UCSD-AML1 (cell line): ENCODE measurements around the gene TRMT44.
"Not testable (repeated sequence)": the region's sequence is repeated elsewhere in the genome, so short reads cannot be mapped to it uniquely, and the experiment has no call there.

ENCODE experiments used
- DNase-seq: peaks from one replicate; lab custom pipeline; 2025; ENCODE audit not compliant: unreplicated experiment; lab: John Stamatoyannopoulos, UW

TRMT44 gene

DNA sequence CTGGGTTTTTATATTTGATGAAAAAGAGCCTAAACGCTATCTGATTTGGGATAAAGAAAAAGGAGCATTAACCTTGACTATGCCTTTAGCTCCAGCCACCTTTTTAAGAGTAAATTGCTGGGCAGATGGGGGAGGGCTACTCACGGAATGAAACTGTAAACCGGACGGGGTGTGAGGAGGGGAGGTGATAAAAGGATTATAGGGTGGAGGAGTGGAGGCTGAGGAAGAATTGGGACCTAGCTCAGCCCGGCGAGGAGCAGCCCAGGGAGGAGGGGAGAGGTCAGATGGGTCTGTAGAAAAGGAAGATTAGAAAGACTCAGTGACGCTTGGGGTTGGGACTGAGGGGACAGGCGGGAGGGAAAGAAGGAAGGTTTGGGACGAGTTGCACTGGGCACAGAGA, 46.1 kb downstream of the TRMT44 start:
- not testable (repeated sequence) for DNase-seq

DNA sequence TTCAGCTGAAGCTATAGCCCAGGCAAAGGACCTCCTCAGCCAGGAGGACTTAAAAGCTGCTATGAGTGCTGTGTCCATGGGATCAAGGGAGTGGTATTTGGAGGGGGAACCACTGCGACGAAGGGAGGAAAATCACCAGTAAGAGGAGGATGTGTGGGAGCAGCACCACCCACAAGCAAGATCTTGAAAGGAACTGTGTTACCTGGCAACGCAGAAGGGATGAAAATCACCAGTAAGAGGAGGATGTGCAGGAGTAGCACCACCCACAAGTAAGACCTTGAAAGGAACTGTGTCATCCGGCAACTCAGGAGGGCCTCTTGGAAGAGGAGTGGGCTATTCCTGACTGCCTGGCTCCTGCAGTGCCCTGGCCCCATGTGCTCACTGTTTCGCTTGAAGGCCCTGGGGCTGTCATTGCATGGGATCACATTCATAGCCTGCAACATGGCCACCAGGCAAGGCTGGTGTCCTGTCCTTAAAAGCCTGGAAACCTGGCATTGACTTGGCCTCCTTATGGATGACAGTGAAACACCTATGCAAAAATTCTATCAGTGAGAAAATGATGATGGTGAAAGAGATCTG, 48.3 kb downstream of the TRMT44 start:
- DNase-seq = no peak

DNA sequence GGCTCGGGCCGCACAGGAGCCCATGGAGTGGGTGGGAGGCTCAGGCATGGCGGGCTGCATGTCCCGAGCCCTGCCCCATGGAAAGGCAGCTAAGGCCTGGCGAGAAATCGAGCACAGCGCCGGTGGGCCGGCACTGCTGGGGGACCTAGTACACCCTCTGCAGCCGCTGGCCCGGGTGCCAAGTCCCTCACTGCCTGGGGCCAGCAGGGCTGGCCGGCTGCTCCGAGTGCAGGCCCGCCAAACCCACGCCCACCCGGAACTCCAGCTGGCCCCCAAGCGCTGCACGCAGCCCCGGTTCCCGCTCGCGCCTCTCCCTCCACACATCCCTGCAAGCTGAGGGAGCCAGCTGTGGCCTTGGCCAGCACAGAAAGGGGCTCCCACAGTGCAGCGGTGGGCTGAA, 50.9 kb downstream of the TRMT44 start:
- DNase-seq = not testable (repeated sequence)

DNA sequence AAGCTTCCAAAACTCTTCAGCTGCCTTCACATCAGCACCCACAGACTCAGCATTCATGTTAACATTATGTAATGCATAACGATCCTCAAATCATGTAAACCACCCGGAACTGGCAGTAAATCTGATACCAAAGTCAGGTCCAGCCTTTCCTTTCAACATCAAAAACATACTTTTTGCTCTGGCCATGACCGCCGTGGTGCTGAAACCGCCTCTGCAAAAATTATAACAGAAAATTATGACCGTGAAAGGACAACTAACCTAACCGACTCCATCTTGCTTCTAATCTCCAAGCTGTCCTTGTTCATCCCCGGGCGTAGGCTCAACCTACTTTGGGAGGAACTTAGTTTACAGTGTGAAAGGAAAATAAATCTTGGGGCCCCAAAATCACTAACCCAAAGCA, 51.6 kb downstream of the TRMT44 start:
- no peak for DNase-seq

DNA sequence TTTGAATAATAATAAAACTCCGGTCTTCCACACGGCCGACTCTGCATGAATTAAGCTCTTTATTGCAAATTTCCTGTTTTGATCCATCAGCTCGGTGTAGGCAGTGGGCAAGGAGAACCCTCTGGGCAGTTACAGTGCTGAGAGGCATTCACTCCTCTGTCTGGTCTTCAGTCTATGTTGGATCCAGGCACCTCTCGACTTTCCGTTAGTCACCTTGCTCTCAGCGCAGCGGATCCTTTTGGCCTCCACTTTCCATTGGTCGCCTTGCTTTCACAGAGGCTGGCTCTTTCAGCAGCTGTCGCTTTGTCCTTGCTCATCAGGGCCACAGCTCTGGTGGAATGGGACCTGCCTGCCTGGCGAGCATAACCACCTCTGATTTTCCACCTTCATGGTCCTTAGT, 52.9 kb downstream of the TRMT44 start:
- no peak for DNase-seq

DNA sequence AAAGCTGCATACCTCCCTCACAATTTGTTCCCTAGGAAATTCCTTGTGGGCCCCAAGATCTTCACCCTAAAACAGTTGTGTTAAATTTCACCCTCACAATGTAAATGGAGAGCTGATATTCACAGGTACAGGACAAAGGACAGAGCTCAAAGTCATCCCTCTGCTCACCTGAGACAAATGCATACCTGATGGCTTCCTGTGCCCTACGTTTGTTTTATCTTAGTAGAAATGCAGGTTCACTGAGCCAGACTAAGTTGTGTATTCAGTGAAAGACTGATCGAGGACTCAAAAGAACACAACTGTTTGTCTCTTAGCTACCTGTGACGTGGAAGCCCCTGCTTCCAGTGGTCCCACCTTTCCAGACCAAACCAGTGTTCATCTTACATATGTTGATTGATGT, 53.6 kb downstream of the TRMT44 start:
- DNase-seq = no peak

DNA sequence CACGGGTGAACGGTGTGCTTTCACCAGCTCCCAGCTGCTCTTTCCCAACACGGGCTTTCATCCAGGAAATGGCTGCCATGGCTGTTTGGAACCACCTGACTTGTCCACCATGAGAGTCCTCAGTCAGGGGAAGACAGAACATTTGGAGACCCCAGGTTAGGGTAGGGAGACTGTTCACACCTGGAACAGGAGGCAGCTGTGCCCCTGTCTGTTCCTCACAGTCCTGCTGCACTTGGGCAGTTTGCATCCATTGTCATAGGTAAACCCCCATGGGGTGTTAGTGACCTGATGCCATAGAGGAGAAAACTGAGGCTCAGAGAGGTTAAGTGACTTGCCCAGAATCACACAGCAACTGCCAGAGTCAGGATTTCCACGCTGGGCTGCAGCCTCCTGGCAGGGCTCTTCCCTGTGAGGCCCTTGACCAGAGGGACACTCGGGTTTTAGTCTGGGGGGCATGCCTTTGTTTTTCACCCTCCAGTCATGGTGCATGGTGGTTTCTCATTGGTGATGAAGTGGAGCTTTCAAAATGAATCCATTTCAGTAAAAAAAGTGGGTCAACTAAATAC, 54.5 kb downstream of the TRMT44 start:
- DNase-seq = no peak

DNA sequence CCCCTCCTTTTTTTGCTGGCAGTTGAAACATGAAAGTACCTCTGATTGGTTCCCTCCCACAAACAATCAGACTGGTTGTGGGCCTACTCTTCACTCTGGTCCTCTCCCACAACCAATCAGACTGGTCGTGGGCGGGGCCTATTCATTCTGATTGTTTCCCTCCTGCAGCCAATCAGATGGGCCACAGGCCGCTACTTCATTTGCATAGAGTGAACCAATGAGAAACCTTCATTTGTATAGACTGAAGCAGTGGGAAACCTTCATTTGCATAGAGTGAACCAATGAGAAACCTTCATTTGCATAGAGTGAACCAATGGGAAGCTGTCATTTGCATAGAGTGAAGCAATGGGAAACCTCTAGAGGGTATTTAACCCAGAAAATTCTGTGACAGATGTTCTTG, 55.2 kb downstream of the TRMT44 start:
- DNase-seq = no peak

DNA sequence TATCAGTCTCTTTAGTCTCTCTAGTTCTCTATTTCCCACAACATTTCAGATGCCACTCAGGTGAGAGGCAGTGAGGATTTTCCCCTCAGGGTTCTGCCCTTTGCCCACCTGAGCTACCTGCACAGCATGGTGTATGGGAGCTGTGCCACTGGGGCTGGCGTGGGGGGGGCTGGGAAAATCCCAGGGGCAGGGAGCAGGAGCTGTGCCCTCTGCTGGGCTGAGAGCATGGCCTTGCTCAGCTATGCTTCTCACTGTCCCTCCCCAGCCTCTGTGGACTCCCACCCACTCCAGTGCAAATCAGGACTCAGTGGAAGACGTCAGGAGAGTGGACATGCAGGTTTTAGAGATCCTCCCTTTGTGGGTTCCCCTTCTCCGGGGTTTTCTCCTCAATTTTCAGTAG, 57.2 kb downstream of the TRMT44 start:
- DNase-seq = no peak

DNA sequence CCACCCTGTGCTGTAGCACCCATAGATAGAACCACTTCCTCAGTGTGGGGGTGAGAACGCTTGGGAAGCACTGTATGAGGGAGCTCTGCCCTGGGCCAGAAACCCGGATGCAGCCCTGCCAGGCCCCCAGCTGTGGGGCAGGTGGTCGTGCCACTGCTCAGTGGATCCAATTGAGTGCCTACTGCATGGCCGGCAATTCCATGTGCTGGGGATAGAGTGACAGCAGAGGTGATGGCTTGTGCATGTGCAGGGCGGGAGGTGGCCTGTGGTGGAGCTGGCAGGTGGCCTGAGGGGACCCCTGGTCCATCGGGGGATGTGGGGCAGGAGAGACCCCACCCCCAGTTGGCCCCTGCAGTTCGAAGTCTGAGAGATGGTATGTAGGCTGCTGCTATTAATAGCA, 60.4 kb downstream of the TRMT44 start:
- no peak for DNase-seq

DNA sequence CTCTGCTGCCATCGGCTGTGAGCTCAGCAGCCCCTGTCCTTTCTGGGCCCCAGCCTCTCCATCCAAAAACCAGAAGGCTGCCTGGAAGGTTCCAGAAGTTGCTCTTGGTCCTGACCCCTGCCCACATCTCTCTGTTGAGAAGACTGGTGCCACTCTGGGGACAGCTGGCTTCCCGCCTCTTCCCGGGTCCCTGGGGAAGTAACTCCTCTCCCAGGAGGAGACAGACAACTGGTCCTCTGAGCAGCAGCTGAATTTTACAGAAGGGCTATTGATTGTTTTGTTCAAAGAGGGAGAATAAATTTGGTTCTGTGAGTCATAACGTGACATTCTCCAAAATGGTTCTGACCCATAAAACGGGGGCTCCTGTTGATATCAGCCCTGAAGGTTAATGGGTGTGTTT, 61.2 kb downstream of the TRMT44 start:
- DNase-seq = no peak

DNA sequence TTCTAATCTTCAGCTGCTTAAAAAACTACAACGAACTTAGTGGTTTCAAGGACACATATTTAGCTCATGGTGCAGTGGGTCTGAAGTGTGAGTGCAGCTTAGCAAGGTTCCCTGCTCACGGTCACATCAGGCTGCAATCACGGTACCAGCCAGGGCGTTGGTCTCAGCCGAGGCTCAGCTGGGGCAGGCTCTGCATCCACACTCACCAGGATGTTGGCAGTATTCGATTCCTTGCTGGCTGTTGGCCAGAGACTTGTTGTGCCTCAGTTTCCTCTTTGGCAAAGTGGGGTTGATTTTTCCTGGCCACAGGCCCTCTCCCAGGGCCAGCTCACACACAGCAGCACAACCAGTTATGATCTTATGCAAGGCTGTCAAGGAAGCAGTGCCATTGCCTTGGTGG, 61.8 kb downstream of the TRMT44 start:
- no peak for DNase-seq

DNA sequence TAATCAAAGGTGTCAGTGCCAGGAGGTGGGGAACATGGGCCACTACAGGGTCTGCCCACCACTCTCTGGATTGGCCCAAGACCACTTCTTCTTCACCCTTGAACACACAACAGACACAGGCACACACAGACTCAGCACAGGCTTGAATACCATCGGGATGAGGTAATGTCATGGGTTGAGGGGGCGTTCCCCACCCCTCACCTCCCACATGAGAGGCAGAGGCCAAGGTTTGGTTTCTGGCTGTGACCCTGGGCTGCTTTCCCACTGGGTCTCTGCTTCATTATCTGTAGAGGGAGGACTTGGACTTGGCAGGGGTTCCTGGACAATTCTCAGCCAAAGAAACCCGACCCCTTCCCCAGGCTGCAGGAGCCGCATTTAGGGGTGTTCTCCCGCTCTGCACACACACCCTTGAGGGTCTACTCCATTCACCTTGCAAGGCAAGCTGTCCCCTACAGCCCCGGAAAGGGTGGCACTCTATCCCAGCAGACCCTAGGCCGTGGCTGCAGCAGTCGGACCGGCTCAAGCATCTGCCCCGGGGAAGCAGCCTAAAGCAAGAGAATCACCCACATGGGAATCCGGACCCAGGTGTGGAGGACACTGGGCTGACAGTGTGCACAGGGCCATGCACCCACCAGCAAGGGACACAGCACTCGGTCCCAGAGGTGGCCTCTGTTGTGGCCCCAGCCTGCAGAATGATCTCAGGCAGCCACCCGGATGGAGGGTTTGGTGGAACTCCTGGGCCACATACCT, 62.4 kb downstream of the TRMT44 start:
- DNase-seq = no peak

DNA sequence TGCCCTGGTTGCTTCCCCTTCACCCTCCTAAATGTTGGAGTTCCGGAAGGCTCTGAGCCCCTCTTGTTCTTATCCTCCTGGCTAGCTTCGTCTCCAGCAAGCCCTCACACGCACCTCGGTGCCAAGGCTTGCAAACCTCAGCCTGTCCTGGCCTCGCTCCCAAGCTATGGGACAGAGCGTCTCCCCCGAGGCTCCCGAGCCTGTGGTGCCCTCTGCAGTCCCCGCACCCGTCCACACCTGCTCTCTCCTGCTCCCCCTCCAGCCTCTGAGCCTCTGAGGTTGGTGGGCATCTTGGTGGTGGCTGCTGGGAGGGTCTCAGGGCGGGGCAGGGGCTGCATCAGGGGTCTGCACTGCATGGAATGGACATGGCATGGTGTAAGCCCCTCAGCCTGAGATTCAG, 63.2 kb downstream of the TRMT44 start:
- no peak for DNase-seq

DNA sequence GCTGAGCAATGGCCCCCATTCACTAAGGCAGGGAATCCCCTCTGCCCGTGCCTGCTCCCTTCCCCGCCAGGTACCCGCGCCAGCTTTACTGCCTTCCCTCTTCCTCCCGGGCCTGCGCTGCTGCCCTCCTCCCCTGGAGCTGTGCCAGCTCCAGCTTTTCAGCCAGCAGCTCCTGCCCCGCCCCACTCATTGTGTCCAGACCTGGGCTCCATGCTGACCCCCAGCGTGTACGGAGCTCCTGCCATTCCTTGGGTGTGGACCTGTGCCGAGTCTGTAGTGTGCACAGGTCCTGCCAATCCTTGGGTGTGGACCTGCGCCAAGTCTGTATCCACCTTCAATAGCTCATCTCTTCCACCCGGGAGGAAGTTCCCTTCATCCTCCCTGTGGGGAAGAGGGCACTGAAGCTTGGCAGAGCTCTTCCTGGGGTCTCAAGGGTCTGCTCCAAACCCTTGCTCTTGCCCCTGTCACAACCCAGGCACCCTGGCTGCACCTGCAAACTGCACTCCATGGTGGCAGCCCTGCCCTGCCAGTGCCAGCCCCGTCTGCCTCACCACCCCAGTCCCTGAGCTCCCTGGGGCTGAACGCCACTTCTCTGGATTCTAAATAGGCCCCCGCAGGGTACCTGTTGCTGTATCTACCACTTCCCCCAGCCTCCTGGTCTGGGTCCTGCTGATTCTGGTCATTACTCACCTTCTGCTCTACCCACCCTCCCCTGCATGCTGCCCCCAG, 63.9 kb downstream of the TRMT44 start:
- DNase-seq = no peak

DNA sequence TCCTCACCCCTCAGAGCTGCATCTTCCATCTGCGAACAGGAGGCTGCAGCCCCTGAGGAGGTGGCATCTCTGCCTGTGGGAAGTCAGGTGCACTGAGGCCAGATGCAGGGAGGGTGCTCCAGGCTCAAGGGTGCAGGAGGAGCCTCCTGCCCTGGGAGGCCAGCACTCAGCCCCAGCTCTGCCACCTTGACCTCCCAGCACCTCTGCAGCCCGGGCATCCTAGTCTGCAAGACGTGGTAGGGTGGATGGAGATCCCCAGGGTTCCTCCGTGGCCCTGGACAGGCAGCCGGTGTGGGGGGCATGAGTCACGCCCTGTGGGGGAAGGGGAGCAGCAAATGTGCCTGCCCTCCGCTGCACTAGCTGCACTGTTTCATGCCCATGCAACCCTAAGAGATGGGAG, 64.7 kb downstream of the TRMT44 start:
- DNase-seq = no peak

DNA sequence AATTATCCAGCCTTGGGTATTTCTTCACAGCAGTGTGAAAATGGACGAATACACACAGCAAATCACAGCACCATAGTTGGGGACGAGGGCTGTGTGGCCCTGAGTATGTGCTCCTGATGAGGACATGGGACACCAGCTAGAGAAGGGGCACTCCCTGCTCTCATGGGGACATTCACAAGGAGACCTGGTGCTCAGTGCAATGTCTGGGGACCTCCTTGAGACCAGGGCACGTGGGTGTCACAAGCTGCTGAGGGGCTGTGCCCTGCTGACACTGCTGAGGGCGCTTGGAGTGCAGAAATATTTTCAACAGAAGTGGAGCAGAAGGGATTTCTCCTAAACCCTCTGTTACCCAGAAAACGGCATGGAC, 65.4 kb downstream of the TRMT44 start:
- no peak for DNase-seq

DNA sequence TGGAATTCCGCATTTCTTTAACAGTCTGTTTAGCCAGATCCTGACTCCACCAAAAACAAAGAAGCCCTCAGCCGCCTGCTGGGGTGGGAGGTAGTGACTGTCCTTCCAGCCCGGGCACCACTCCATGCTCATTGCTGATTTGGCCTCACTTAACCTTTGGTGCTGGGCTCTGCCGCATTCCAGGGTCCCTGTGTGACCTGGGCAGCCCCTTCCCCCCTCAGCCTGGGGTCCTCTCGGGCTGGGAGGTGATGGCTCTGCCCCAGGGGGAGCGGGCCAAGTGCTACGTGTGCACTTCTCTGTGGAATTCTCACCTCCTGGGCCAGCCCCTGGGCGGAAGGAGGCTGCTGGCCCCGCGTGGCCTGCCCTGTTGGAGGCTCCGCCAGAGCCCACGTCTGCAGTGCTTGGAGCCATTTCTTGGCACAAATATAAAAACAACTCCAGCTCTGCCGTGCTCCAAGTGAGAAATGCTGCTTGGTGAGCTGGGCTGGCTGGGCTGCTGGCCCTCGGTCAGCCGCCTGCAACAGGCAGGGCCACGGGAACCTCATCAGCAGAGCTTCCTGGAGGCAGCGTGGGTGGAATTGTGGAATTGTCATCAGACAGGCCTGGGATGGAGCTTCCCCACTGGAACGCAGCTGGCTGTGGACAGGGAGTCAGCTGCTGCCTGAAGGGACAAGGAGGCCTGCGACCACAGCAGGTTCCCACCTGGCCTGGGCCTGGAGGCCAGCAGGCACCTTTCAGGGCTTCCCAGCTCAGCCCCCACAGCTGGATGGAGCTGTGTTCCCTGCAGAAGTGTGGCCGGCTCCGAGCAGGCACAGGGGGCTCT, 66.0 kb downstream of the TRMT44 start:
- no peak for DNase-seq

DNA sequence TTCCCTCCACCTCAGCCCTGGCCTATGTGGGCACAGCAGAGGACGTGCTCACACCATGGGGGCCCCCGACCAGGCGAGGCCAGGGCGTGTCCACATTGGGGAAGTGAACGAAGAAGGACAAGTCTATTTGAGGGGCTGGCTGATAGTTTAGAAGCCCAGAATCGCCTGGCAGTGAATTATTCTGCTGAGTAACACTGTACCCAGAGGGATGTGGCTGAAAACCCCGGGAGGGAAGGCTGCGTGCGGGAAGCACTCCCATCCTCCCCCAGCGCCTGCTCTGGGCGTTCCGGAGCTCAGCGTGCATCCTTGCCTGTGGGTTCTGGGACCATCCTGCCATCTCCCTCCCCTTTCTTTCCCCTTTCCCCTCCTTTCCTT, 66.6 kb downstream of the TRMT44 start:
- DNase-seq = no peak

DNA sequence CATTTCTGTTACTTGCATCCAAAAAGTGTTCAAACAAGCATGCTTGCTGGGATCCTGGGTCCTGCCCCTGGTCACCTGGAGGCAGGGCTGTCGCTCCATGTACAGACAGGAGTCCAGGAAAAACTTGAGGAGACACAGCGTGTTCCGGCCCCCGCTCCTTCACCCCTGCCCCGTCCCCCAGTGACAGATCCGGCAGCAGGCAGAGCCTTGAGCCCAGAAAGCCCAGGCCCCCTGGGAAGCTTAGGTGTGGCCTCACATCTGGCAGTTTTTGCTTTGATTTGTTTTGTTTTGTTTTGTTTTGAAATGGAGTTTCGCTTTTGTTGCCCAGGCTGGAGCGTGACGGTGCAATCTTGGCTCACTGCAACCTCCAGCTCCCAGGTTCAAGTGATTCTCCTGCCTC, 67.0 kb downstream of the TRMT44 start:
- DNase-seq = no peak

DNA sequence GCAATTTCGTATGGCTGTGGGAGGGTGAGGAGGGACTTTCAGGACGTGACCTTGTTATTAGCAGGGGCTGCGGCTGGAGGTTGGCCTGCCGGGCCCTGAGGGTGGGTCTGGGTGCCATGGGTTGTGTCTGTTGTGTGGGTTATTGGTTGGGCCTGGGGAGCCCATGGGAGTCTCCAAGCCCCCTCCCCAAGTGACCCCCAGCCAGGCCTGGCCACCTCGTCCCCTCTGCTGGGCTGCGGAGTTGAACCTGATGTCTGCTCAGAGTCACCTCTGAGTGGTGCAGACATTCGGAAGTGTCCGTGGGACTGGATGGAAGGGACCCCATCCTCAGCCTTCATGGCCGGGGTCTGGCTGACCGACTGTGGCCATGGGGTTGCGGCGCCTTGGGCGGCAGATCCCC, 67.7 kb downstream of the TRMT44 start:
- no peak for DNase-seq
